PFSK-1 (cell line): ENCODE results near the gene KIAA0753.

Source experiments
- POLR2AphosphoS5 ChIP-seq: IDR thresholded peaks from 2 replicates; pipeline ENCODE4 v1.6.1; 2012; ENCODE audit warnings: low read depth, mild to moderate bottlenecking, control low read depth, low read length, moderate library complexity
- REST ChIP-seq, 2 experiments: IDR thresholded peaks; 2 replicates each; pipeline versions ENCODE4 v1.6.1 to v1.8.0; 2011 to 2012; ENCODE audit warnings: low read depth in 2 of 2, low read length in 2 of 2, control low read depth in 1 of 2, inconsistent platforms in 1 of 2, mild to moderate bottlenecking in 1 of 2, moderate library complexity in 1 of 2; ENCODE audit not compliant: insufficient read depth in 1 of 2
- SIN3A ChIP-seq: IDR thresholded peaks from 2 replicates; pipeline ENCODE4 v1.6.1; 2012; ENCODE audit warnings: mild to moderate bottlenecking, low read length, moderate library complexity, borderline replicate concordance; ENCODE audit not compliant: insufficient read depth

KIAA0753 gene

DNA sequence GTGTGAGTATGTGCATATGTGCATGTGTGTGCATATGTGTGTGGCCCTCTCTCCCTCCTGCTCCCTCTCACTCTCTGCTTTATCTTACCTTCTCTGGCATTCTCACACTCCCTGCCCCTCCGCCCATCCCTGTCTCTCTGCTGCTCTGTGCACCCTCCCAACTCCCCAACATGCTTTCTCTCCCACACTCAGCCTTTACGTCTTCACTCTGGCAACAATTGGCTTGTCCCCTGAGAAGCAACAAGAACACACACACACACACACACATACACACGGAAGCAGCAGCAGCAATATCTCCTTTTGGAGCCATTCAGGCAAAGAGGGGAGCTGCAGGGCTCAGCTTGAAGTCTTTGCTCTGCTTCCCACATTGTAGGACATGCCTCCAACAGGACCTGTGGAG is 112.0 kb downstream of the KIAA0753 start:
- TF ChIP-seq POLR2AphosphoS5, result no peak
- no peak for TF ChIP-seq REST (IDR thresholded peaks at IDR 0.05; ENCODE audit: insufficient read depth in 1 of 2, low read depth in 2 of 2, low read length in 2 of 2)
- TF ChIP-seq SIN3A, result no peak
